ENCODE measurements around the gene TRIP11.

DNA sequence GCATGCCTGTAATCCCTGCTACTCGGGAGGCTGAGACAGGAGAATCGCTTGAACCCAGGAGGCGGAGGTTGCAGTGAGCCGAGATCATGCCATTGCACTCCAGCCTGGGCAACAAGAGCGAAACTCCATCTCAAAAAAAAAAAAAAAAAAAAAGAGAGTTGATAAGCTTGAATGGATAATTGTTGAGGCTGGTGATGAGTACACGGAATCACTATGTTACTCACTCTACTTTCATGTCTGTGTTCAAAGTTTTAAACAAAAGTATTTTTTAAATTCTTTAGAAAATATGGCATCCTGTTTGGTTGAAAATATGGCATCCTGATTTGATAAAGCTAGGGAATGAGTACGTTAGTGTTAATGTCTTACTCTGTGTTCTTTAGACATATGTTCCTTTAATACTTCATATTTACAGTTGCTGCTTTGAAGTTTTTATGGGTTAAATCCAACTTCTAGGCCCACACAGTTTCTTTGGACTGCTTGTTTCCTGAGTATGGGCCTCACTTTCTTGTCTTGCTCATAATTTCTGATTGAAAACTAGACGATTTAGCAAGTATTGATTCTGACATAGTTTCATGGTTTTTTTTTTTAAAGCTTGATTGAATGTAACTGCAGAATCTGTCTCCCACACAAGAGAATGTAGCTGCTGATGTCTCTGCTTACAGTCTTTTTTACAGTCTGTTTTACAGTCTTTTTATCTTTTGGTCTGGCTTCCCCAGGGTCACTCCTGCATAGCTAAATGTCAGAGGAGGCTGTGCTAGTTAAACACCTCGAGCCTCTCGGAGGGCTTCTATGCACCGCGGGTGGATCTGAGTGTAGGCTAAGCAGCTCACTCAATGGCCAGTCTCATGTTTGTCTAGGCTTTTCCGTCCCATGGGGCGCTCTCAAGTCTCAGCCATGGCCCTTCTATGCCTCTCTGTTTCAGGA, 78.3 kb downstream of the TRIP11 start:
- TF ChIP-seq EZH2phosphoT487 (IDR thresholded peaks at IDR 0.05; ENCODE audit: insufficient read depth, low read depth): no peak
- TF ChIP-seq EZH2 (IDR thresholded peaks at IDR 0.05; ENCODE audit: insufficient read depth, poor library complexity, severe bottlenecking): no peak

Data from GM23248 (cell line).